ENCODE results near the gene MGMT.

- no peak for TF ChIP-seq EP300 (IDR thresholded peaks at IDR 0.05)
- no peak for TF ChIP-seq CTCF (IDR thresholded peaks at IDR 0.05)
Measured at GRCh38 chr10:129438024-129438423, 29.0 kb upstream of the MGMT start.
